ENCODE data around the gene EXD3.
"Not testable (repeated sequence)": the region's sequence is repeated elsewhere in the genome, so short reads cannot be mapped to it uniquely, and the experiment has no call there.

The EXD3 gene

GRCh38 chr9:137327641-137328550 lies 95.1 kb downstream of the EXD3 start:
- not testable (repeated sequence) for DNase-seq

DNA sequence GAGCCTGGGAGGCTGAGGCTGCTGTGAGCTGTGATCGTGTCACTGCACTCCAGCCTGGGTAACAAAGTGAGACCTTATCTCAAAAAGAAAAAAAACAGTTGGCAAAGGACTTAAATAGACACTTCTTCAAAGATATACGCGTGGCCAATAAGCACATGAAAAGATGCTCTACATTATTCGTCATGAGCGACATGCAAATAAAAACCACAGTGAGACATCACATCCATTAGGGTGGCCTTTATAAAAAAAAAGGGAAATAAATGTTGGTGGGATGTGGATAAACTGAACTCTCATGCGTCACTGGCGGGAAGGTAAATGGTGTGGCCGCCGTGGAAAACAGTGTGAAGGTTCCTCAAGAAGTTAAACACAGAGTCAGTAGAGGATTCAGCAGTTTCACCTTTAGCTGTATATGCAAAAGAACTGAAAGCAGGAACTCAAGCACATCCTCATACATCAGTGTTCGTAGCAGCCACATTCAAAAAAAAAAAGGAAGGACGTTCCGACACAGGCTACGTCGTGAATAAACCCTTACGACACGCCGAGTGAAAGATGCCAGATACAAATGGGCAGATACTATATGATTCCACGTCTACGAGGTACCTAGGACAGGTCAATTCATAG lies 96.4 kb downstream of the EXD3 start:
- no peak for DNase-seq

- no peak for DNase-seq
These were observed 97.2 kb downstream of the EXD3 start for GRCh38 chr9:137325799-137326198.

- no peak for DNase-seq
These were observed 97.8 kb downstream of the EXD3 start for GRCh38 chr9:137325124-137325523.

GRCh38 chr9:137323531-137324331 lies 99.2 kb downstream of the EXD3 start:
- no peak for DNase-seq

- DNase-seq, result no peak
These were observed 101.1 kb downstream of the EXD3 start for GRCh38 chr9:137321726-137322361.

GRCh38 chr9:137320555-137321384 lies 102.2 kb downstream of the EXD3 start:
- DNase-seq, result peak; percentile 40

DNA sequence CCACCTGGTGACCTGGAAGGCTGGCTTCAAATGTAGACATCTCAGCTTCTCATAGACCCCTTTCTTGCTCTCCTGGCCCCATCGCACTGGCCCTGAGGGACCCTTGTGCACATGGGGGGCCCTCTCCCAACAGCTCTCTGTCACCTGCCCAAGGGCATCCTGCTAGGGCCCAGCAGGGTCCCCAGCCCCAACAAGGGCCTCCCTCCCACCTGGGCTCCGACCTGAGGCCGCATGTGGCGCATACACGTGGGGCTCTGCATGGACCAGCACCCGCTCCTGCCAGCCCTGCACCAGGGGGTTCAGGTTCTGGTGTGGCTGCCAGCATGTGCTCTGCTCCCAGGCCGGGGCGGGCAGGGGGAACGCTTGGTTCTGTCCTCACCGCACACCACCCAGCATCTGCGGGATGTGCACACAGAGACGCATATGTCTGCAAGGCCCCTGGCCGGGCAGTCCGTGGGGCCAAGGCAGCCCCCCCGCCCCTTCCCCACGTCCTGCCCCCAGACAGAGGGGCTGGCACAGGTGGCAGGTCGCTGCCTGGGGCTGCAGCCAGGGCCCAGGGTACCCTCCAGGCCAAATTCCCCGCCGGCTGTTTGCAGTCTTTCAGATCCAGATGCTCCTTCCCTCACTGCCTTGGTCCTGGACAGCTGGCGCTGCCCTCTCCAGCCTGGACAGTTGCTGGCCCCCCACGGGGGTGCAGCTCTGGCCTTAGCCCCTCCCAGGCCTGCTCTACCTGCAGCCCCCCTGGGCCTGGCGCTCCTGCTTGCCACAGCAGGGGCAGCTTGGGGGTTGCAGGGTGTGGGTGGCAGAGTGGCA lies 103.0 kb downstream of the EXD3 start:
- no peak for DNase-seq

DNA sequence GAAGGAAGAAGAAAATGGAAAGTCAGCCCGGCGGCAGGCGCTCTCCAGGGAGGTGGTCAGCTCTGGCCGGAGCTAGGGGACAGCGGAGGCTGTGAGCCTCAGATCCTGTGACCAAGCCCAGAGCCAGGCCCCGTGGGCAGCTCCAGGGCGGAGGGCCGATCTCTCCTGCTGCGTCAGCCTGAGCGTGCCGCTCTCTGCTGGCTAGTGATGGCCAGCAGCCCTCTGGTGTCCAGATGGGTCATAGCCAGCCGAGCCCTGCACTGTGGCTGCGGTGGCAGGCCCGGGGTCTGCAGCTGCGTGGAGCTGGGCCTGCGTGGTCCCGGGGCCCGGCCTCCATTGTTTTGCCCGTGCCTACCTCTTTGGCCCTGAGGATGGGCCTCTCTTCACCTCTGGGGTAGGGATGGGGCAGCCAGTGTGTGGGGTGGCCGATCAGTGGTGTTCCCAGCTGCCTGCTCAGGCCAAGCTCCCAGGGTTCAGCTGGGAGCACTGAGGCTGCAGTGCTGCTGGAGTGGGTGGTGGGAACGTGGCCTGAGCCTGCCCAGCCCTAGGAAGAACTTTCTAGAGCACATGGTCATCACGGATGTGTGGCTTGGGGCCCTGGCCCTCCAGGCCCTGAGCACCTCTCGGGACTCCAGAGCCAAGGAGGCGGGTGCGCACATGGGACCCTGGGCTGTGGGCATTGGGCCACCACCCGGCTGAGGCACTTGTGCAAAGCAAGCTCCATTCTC lies 103.8 kb downstream of the EXD3 start:
- no peak for DNase-seq

- no peak for DNase-seq
These were observed 104.4 kb downstream of the EXD3 start for GRCh38 chr9:137318602-137319001.

- DNase-seq, result no peak
These were observed 105.0 kb downstream of the EXD3 start for GRCh38 chr9:137317718-137318511.

DNA sequence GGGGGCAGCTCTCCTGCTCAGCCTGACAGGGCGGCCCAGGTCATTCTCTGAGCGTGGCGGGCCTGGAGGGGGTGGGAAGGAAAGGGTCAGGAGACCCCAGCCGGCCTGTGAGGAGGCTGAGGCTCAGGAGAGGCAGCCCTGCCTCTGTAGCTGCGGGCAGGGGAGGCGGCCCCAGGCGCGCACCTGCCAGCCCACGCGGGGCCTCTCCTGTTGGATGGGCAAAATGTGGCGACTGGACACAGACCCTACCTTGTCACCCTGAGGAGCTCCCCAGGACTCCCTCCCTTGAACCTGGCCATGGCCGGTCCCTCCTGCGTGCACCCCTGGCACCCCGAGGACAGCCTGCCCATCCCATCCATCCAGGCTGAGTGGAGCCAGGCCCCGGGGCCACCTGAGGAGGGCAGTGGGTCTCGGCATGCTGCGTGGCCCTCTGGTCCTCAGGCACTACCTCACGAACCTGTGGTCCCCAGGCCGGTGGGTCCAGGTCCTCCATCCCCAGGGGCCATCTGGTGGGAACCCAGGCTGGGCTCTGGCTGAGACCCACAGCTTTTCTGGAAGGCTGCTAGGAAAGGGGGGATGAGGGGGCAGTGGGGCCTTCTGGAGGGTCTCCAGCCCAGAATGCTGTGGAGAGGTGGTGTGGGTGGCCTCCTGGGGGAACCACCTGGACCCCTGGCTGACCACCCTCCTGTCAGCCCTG lies 105.8 kb downstream of the EXD3 start:
- no peak for DNase-seq

DNA sequence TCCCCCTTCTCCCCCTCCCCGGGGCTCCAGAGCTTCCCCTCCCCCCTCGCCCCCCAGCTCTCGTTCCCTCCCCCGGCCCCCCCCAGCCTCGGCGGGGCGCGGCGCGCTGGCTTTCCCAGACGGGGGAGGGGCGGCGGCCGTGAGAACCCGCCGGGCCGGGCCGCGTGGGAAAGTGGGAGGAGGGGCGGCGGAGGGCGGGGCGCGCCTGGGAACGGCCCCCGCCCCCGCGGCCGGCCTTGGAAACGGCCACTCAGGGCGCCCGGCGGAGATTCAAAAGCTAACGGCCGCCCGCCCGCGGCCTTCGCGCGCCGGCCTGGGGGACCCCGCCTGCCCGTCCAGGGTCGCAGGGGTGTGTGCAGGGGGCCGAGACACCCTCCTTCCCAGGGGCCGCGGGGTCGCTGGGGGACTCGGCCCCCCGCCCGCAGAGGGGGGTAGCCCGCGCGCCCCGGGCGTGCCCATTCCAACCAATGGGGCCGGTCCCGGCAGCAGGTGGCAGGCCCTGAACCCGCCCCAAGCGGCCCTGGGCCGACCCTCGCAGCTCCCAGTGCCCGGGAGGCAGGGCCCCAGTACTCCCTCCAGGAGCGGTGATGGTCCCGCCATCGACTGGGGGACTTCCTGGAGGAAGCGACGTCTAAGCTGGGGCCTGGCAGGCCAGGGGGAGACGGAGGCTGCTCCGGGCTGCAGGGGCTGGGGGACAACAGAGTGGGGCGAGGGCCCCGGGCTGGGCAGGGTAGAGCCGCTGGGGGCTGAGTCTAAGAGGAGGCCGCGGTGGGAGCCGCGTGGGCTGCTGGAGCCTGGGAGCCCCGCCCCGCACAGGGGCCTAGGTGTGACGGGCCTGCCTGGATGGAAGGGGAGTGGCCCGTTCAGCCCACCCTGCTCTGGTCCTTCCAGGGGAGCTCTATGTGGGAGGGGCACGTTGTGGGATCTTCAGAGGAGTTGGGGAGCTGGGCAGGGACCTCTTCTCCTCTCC lies 106.7 kb downstream of the EXD3 start:
- peak; percentile 33 for DNase-seq

DNA sequence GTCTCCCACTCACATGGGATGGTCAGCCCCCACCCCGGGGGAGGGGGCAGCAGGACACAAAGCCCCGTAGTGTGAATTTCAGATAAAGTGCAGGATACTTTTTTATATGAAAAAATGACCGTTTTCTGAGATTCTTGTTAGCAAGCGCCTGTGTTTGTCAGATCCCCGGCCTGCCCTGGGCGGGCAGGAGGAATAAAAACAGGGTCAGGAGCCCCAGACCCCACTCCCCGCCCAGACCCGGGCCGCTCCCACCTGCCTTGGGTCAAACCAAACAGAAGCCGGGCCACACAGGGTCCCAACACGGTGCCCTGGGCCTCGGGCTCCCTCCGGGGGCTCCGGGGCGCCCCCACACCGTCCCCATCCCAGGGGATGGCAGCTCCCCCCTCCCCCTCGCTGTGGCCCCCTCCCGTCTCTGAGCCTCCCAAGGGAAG lies 107.4 kb downstream of the EXD3 start:
- no peak for DNase-seq

- DNase-seq, result no peak
These were observed 108.1 kb downstream of the EXD3 start for GRCh38 chr9:137314561-137315560.

- peak; percentile 27 for DNase-seq
These were observed 108.9 kb downstream of the EXD3 start for GRCh38 chr9:137313956-137314560.
